Trophoblast cell (in vitro differentiated cells and primary cell): ENCODE measurements around the gene RPE. TPM values are rescaled to one million over a fixed set of nuclear protein-coding genes. Genes with fewer than 3 reads are reported as not detected.
A peak's percentile ranks its signal among the peaks of the same experiment; 100 is the strongest.

Experiments used
- DNase-seq, 2 donors: peaks; one replicate each; pipeline ENCODE4 v3.0.0-alpha.2; 2016
- H2AFZ ChIP-seq: 2 replicates; pipeline ENCODE4 v1.6.1; 2013; ENCODE audit warnings: low read length, moderate library complexity, mild to moderate bottlenecking; ENCODE audit not compliant: insufficient read depth, poor library complexity
- H2AK5ac ChIP-seq: 2 replicates; pipeline ENCODE4 v1.6.1; 2013; ENCODE audit warnings: mild to moderate bottlenecking, low read length
- H2BK120ac ChIP-seq: 2 replicates; pipeline ENCODE4 v1.6.1; 2013; ENCODE audit warnings: low read length, mild to moderate bottlenecking, moderate library complexity; ENCODE audit not compliant: insufficient read depth, poor library complexity
- H2BK12ac ChIP-seq: 2 replicates; pipeline ENCODE4 v1.6.1; 2013; ENCODE audit warnings: mild to moderate bottlenecking, low read length, moderate library complexity
- H2BK5ac ChIP-seq: 2 replicates; pipeline ENCODE4 v1.6.1; 2013; ENCODE audit warnings: low read length, low read depth, moderate library complexity, mild to moderate bottlenecking; ENCODE audit not compliant: poor library complexity
- H3K14ac ChIP-seq: 2 replicates; pipeline ENCODE4 v1.6.1; 2013; ENCODE audit warnings: mild to moderate bottlenecking, low read length
- H3K18ac ChIP-seq: 2 replicates; pipeline ENCODE4 v1.6.1; 2013; ENCODE audit warnings: mild to moderate bottlenecking, low read length
- H3K23ac ChIP-seq: 2 replicates; pipeline ENCODE4 v1.6.1; 2013; ENCODE audit warnings: low read length
- H3K27ac ChIP-seq: 2 replicates; pipeline ENCODE4 v1.5.1; 2013; ENCODE audit warnings: low read depth, mild to moderate bottlenecking, inconsistent platforms, low read length, moderate library complexity
- H3K27me3 ChIP-seq: 2 replicates; pipeline ENCODE4 v1.6.1; 2013; ENCODE audit warnings: inconsistent platforms, mild to moderate bottlenecking, low read length, moderate library complexity; ENCODE audit not compliant: insufficient read depth
- H3K36me3 ChIP-seq, 2 experiments: 1 replicate in 1 of 2; 2 replicates in 1 of 2; pipeline ENCODE4 v1.6.1; 2013; ENCODE audit warnings: low read length in 2 of 2, mild to moderate bottlenecking in 2 of 2, moderate library complexity in 1 of 2; ENCODE audit not compliant: insufficient read depth in 2 of 2, control insufficient read depth in 1 of 2
- H3K4ac ChIP-seq: 2 replicates; pipeline ENCODE4 v1.6.1; 2013; ENCODE audit warnings: low read depth, mild to moderate bottlenecking, low read length, moderate library complexity
- H3K4me1 ChIP-seq, 2 experiments: 1 replicate in 1 of 2; 2 replicates in 1 of 2; pipeline ENCODE4 v1.6.1; 2013; ENCODE audit warnings: low read length in 2 of 2, mild to moderate bottlenecking in 2 of 2, moderate library complexity in 1 of 2; ENCODE audit not compliant: insufficient read depth in 2 of 2, control insufficient read depth in 1 of 2
- H3K4me2 ChIP-seq: 2 replicates; pipeline ENCODE4 v1.6.1; 2013; ENCODE audit warnings: inconsistent platforms, mild to moderate bottlenecking, low read length, moderate library complexity
- H3K4me3 ChIP-seq: 2 replicates; pipeline ENCODE4 v1.5.1; 2013; ENCODE audit warnings: mild to moderate bottlenecking, low read depth, low read length, inconsistent platforms
- H3K79me1 ChIP-seq: one replicate; pipeline ENCODE4 v1.6.1; 2013; ENCODE audit warnings: low read length
- H3K79me2 ChIP-seq: 2 replicates; pipeline ENCODE4 v1.6.1; 2013; ENCODE audit warnings: low read length, mild to moderate bottlenecking; ENCODE audit not compliant: control insufficient read depth, insufficient read depth, poor library complexity
- H3K9ac ChIP-seq: 2 replicates; pipeline ENCODE4 v1.6.1; 2013; ENCODE audit warnings: mild to moderate bottlenecking, low read length
- H3K9me3 ChIP-seq: 2 replicates; pipeline ENCODE4 v1.6.1; 2013; ENCODE audit warnings: low read depth, mild to moderate bottlenecking, control low read depth, inconsistent platforms, low read length; ENCODE audit not compliant: insufficient read depth
- H4K12ac ChIP-seq: 2 replicates; pipeline ENCODE4 v1.6.1; 2013; ENCODE audit warnings: low read depth, mild to moderate bottlenecking, low read length, moderate library complexity
- H4K8ac ChIP-seq: 2 replicates; pipeline ENCODE4 v1.6.1; 2013; ENCODE audit warnings: low read depth, mild to moderate bottlenecking, low read length, moderate library complexity
- H4K91ac ChIP-seq: one replicate; pipeline ENCODE4 v1.6.1; 2013; ENCODE audit warnings: low read depth, mild to moderate bottlenecking, low read length, moderate library complexity
- WGBS: extraction: QIAGEN DNeasy Blood & Tissue Kit; methylation state at CpG from one replicate; pipeline ENCODE4 v1.1.7; 2013; ENCODE audit warnings: missing lambda C conversion rate; ENCODE audit not compliant: insufficient read length, insufficient coverage; ENCODE audit errors: extremely low coverage; 5-methylcytosine and 5-hydroxymethylcytosine counted together
- polyA plus RNA-seq: library from polyadenylated mRNA; stranded (reverse); fragments of 200-250 nt; gene quantifications from 2 replicates; pipeline ENCODE4 v1.2.3, GENCODE V29; 2013

RPE gene
- 21.8 and 21.9 TPM in 2 replicates for polyA plus RNA-seq

DNA sequence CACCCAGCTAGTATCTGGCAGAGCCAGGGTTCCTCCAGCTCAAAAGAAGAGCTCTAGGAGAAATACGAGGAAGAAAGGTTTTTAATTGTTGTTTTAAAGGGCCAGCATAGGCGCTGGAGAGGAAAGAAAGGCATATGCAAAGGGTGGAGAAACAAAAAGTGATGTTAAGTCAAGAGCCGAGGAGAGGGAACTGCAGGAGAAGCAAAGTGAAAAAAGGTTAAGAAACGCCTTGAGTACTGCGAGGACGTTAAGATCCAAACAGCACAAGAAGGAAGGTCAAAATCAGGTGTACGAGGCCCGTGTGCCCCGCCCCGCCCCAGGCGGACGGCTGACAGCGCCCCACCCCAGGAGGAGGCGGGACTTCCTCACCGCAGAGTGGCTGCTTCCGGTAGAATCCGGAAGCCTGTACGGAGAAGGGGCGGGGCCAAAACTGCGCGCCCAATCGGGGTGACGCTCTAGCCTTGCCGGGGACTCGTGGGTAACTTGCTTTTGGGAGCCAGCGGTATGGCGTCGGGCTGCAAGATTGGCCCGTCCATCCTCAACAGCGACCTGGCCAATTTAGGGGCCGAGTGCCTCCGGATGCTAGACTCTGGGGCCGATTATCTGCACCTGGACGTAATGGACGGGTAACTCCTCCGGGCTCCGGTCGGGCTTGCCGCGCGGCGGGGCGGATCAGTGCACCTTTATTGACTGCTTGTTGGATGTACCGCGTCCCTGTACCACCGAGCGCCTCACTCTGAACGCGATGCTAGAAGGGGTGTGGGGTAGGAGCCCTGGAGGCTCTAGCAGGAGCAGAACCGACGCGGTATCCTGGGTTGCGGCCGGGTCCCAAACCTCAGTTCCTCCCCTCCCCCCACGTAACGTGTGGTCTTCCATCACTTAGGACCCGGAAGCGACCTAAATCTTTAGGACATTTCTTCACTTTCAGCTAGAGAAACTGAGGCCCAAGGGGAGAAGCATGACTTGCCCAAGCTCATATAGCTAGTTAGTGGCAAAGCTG lies at the start of gene RPE:
RPE (plus strand) TSS at position 481 of the 1,000 bp plus-strand sequence; CDS start at position 505, 24 bp downstream.
- peak within 1 kb of the TSS; percentile 95 for H4K12ac ChIP-seq
- peaks cover 0 to 2% of the 10 kb centered on the region in 2 experiments for H3K4me1 ChIP-seq
- H2AK5ac ChIP-seq, result peak within 1 kb of the TSS; percentile 9
- no peaks in the 10 kb centered on the region for H3K36me3 ChIP-seq
- H4K91ac ChIP-seq, result peak within 1 kb of the TSS; percentile 53
- peak within 1 kb of the TSS; percentile 65 for H3K18ac ChIP-seq
- no peaks in the 10 kb centered on the region for H3K9me3 ChIP-seq
- H2BK12ac ChIP-seq, result no peak within 1 kb of the TSS
- H2BK5ac ChIP-seq, result peak within 1 kb of the TSS; percentile 11
- peaks cover 4% of the 10 kb centered on the region for H3K79me1 ChIP-seq
- H2BK120ac ChIP-seq, result peak within 1 kb of the TSS; percentile 35
- peaks cover 7% of the 10 kb centered on the region for H3K79me2 ChIP-seq
- no peaks in the 10 kb centered on the region for H3K27me3 ChIP-seq
- peak; percentile 97 to 98 for DNase-seq
- WGBS, result no CpG with 5 or more reads among the region's 58 CpGs
- H3K27ac ChIP-seq, result peak within 1 kb of the TSS; percentile 11
- no peak within 1 kb of the TSS for H3K23ac ChIP-seq
- peak within 1 kb of the TSS; percentile 76 for H3K14ac ChIP-seq
- peak within 1 kb of the TSS; percentile 97 for H3K4me3 ChIP-seq
- H3K4me2 ChIP-seq, result peak within 1 kb of the TSS; percentile 85
- H2AFZ ChIP-seq, result peak within 1 kb of the TSS; percentile 96
- peak within 1 kb of the TSS; percentile 93 for H3K9ac ChIP-seq
- H3K4ac ChIP-seq, result peak within 1 kb of the TSS; percentile 94
- H4K8ac ChIP-seq, result peak within 1 kb of the TSS; percentile 90

DNA sequence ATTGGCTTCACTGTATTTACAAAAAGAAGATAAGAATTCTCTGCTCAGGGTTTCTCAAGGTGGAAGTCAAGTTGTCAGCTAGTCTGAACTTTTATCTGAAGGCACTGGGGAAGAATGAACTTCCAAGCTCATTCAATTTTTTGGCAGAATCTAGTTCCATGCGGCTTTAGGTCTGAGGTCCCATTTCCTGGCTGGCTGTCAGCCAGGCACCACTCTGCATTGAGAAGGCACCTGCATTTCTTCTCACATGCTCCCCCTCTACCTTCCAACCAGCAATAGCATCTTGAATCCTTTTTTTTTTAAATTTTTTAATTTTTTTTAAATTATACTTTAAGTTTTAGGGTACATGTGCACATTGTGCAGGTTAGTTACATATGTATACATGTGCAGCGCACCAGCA lies 46.2 kb upstream of the RPE start:
- Histone ChIP-seq H3K9me3 (no peaks in the 10 kb centered on the region), H3K4me1 (peaks cover 0 to 3% of the 10 kb centered on the region in 2 experiments), H4K91ac (no peak overlapping the region), H3K79me2 (no peaks in the 10 kb centered on the region), H3K4me3 (no peak overlapping the region), H3K9ac (no peak overlapping the region), H2BK12ac (no peak overlapping the region), H2AFZ (no peak overlapping the region), H2BK120ac (no peak overlapping the region), H3K4me2 (no peak overlapping the region), H4K8ac (no peak overlapping the region), H2AK5ac (no peak overlapping the region), H3K27me3 (no peaks in the 10 kb centered on the region), H3K79me1 (no peaks in the 10 kb centered on the region), H3K14ac (no peak overlapping the region), H3K4ac (no peak overlapping the region), H3K36me3 (no peaks in the 10 kb centered on the region), H3K23ac (no peak overlapping the region), H2BK5ac (no peak overlapping the region), H4K12ac (no peak overlapping the region), H3K27ac (no peak overlapping the region), H3K18ac (no peak overlapping the region)
- no peak for DNase-seq
- no CpG with 5 or more reads among the region's 2 CpGs for WGBS

DNA sequence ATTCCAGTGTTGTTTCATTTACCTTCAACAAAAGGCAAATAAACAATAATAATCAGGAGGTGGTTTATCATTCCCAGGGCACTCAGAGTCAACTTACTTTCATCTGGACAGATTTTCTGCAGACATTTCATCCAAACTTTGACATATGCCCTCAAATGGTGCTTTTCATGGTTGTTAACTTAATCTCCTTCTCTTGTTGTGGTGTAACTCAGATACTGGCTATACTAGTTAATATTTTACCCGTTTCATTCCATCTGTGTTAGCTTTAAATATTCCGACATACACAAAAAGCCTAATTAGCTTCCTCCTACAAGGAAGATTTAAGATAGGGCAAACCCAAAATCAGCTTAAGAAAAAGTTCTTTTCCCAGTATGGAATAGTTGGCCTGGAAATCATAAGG lies 44.4 kb upstream of the RPE start:
- H4K12ac ChIP-seq, result no peak overlapping the region
- H3K9me3 ChIP-seq, result no peaks in the 10 kb centered on the region
- H2BK12ac ChIP-seq, result no peak overlapping the region
- H3K23ac ChIP-seq, result no peak overlapping the region
- H3K4ac ChIP-seq, result no peak overlapping the region
- no peak overlapping the region for H4K91ac ChIP-seq
- H3K9ac ChIP-seq, result no peak overlapping the region
- H3K18ac ChIP-seq, result no peak overlapping the region
- H3K79me1 ChIP-seq, result no peaks in the 10 kb centered on the region
- H3K27ac ChIP-seq, result no peak overlapping the region
- H2AK5ac ChIP-seq, result no peak overlapping the region
- no peak overlapping the region for H4K8ac ChIP-seq
- no peak overlapping the region for H2AFZ ChIP-seq
- no peak overlapping the region for H3K4me2 ChIP-seq
- no CpG with 5 or more reads among the region's 2 CpGs for WGBS
- no peaks in the 10 kb centered on the region for H3K36me3 ChIP-seq
- H3K14ac ChIP-seq, result no peak overlapping the region
- H2BK5ac ChIP-seq, result no peak overlapping the region
- DNase-seq, result no peak
- H2BK120ac ChIP-seq, result no peak overlapping the region
- H3K4me3 ChIP-seq, result no peak overlapping the region
- peaks cover 0 to 3% of the 10 kb centered on the region in 2 experiments for H3K4me1 ChIP-seq
- H3K79me2 ChIP-seq, result no peaks in the 10 kb centered on the region
- no peaks in the 10 kb centered on the region for H3K27me3 ChIP-seq

DNA sequence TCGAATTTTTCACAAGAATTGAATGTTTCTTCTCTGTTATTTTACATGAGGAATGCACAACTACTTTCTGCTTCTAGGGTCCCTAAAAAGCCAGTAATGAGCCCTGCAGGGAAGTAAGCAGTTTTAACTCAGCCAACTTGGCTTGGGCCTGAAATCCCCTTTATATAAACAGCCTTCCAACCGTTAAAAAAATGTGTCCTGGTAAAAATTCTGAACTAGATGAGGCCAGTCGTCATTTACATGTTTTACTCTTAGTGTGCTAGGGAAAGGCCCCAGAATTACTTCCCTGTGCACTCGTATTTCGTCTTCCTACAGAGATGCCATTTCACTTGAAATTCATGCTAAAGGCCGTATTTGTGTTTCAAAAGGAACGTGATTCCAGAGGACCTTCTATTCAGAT lies 42.4 kb upstream of the RPE start:
- no peak overlapping the region for H2BK120ac ChIP-seq
- WGBS, result no CpG with 5 or more reads among the region's 7 CpGs
- H4K12ac ChIP-seq, result no peak overlapping the region
- H3K79me1 ChIP-seq, result no peaks in the 10 kb centered on the region
- no peak overlapping the region for H3K23ac ChIP-seq
- H3K4me3 ChIP-seq, result no peak overlapping the region
- H3K9me3 ChIP-seq, result no peaks in the 10 kb centered on the region
- no peak overlapping the region for H3K14ac ChIP-seq
- no peak for DNase-seq
- no peaks in the 10 kb centered on the region for H3K36me3 ChIP-seq
- peaks cover 0 to 3% of the 10 kb centered on the region in 2 experiments for H3K4me1 ChIP-seq
- no peak overlapping the region for H4K8ac ChIP-seq
- H2BK5ac ChIP-seq, result no peak overlapping the region
- H2AK5ac ChIP-seq, result no peak overlapping the region
- no peak overlapping the region for H2AFZ ChIP-seq
- no peaks in the 10 kb centered on the region for H3K79me2 ChIP-seq
- no peak overlapping the region for H3K4ac ChIP-seq
- H3K27ac ChIP-seq, result no peak overlapping the region
- no peak overlapping the region for H3K9ac ChIP-seq
- no peak overlapping the region for H3K4me2 ChIP-seq
- H2BK12ac ChIP-seq, result no peak overlapping the region
- H4K91ac ChIP-seq, result no peak overlapping the region
- H3K18ac ChIP-seq, result no peak overlapping the region
- H3K27me3 ChIP-seq, result no peaks in the 10 kb centered on the region
